NT2/D1 (cell line): ENCODE data around the gene PCDHGA12.
"Not testable (repeated sequence)": the region's sequence is repeated elsewhere in the genome, so short reads cannot be mapped to it uniquely, and the experiment has no call there.

ENCODE experiments used
- DNase-seq: peaks from one replicate; pipeline ENCODE4 v3.0.0-alpha.2; 2011; ENCODE audit warnings: low read depth, low spot score
- H3K27me3 ChIP-seq: 2 replicates; pipeline ENCODE4 v1.6.0; 2011; ENCODE audit warnings: mild to moderate bottlenecking; ENCODE audit not compliant: insufficient read length, insufficient read depth
- H3K36me3 ChIP-seq: 2 replicates; pipeline ENCODE4 v1.6.1; 2011; ENCODE audit warnings: mild to moderate bottlenecking, low read length, mixed read lengths; ENCODE audit not compliant: insufficient read depth, insufficient read length
- H3K4me1 ChIP-seq: 2 replicates; pipeline ENCODE4 v1.5.1; 2011; ENCODE audit not compliant: insufficient read depth, insufficient read length
- H3K4me3 ChIP-seq: 2 replicates; pipeline ENCODE4 v1.5.1; 2011; ENCODE audit warnings: low read depth; ENCODE audit not compliant: insufficient read length
- H3K9ac ChIP-seq: 2 replicates; pipeline ENCODE4 v1.6.0; 2011; ENCODE audit warnings: low read depth; ENCODE audit not compliant: insufficient read length
- H3K9me3 ChIP-seq: 2 replicates; pipeline ENCODE4 v1.5.1; 2011; ENCODE audit warnings: mild to moderate bottlenecking, low read length; ENCODE audit not compliant: insufficient read depth
- SUZ12 ChIP-seq: IDR thresholded peaks from 2 replicates; pipeline ENCODE4 v1.6.1; 2011; ENCODE audit not compliant: insufficient read length, insufficient read depth; ENCODE audit errors: extremely low read depth
- YY1 ChIP-seq: IDR thresholded peaks from 2 replicates; pipeline ENCODE4 v1.6.1; 2011; ENCODE audit not compliant: insufficient read length, insufficient read depth
- ZNF274 ChIP-seq: IDR thresholded peaks from 2 replicates; pipeline ENCODE4 v1.6.1; 2011; ENCODE audit warnings: mild to moderate bottlenecking, low read depth, low read length

PCDHGA12 gene

DNA sequence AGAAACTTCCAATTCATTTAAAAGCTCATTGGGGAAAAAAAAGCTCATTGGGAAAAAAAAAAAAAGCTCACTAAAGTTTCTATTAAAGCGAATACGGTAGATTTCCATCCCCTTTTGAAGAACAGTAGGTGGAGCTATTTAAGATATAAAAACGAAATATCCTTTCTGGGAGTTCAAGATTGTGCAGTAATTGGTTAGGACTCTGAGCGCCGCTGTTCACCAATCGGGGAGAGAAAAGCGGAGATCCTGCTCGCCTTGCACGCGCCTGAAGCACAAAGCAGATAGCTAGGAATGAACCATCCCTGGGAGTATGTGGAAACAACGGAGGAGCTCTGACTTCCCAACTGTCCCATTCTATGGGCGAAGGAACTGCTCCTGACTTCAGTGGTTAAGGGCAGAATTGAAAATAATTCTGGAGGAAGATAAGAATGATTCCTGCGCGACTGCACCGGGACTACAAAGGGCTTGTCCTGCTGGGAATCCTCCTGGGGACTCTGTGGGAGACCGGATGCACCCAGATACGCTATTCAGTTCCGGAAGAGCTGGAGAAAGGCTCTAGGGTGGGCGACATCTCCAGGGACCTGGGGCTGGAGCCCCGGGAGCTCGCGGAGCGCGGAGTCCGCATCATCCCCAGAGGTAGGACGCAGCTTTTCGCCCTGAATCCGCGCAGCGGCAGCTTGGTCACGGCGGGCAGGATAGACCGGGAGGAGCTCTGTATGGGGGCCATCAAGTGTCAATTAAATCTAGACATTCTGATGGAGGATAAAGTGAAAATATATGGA, at the start of gene PCDHGA12:
TSS of gene PCDHGA12 (plus strand) at position 176 of the 782 bp plus-strand sequence. CDS start at position 429, 253 bp downstream.
- no peak for DNase-seq
- Histone ChIP-seq H3K9me3 (peaks cover 28% of the 10 kb centered on the region; the same call in 1 of the 2 replicates), H3K27me3 (no peaks in the 10 kb centered on the region), H3K36me3 (peaks cover 5% of the 10 kb centered on the region), H3K9ac (no peak within 1 kb of the TSS), H3K4me3 (no peak within 1 kb of the TSS), H3K4me1 (no peaks in the 10 kb centered on the region)
- TF ChIP-seq ZNF274 (no peak), YY1 (no peak), SUZ12 (no peak)

GRCh38 chr5:141382469-141383294, 47.6 kb upstream of the PCDHGA12 start, which contains the start of gene PCDHGA7:
Gene PCDHGA7 (plus strand): TSS chr5:141382742. CDS start chr5:141382900, 158 bp downstream.
- no peak for DNase-seq
- H3K36me3 ChIP-seq, result no peaks in the 10 kb centered on the region
- H3K4me1 ChIP-seq, result no peaks in the 10 kb centered on the region
- no peak within 1 kb of the TSS for H3K9ac ChIP-seq
- no peak for TF ChIP-seq YY1
- no peak for TF ChIP-seq ZNF274
- TF ChIP-seq SUZ12, result no peak
- H3K4me3 ChIP-seq, result no peak within 1 kb of the TSS
- H3K9me3 ChIP-seq, result no peaks in the 10 kb centered on the region; the same call in 1 of the 2 replicates
- no peaks in the 10 kb centered on the region for H3K27me3 ChIP-seq

- Histone ChIP-seq H3K4me1 (no peaks in the 10 kb centered on the region), H3K4me3 (no peak overlapping the region), H3K9me3 (no peaks in the 10 kb centered on the region; the same call in 1 of the 2 replicates), H3K27me3 (no peaks in the 10 kb centered on the region), H3K36me3 (no peaks in the 10 kb centered on the region), H3K9ac (no peak overlapping the region)
- TF ChIP-seq YY1 (no peak), ZNF274 (no peak), SUZ12 (no peak)
- DNase-seq, result no peak
Measured at GRCh38 chr5:141383345-141383744, 47.0 kb upstream of the PCDHGA12 start.

DNA sequence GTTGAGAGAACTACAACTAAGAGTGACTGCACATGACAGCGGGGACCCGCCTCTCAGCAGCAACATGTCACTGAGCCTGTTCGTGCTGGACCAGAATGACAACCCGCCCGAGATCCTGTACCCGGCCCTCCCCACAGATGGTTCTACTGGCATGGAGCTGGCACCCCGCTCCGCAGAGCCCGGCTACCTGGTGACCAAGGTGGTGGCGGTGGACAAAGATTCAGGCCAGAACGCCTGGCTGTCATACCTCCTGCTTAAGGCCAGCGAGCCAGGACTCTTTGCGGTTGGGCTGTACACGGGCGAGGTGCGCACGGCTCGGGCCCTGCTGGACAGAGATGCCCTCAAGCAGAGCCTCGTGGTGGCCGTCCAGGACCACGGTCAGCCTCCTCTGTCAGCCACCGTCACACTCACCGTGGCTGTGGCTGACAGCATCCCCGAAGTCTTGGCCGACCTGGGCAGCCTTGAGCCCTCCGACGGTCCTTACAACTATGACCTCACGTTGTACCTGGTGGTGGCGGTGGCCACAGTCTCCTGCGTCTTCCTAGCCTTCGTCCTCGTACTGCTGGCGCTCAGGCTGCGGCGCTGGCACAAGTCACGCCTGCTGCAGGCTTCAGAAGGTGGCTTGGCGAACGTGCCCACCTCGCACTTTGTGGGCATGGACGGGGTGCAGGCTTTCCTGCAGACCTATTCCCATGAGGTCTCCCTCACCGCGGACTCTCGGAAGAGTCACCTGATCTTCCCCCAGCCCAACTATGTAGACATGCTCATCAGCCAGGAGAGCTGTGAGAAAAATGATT, 45.6 kb upstream of the PCDHGA12 start:
- DNase-seq, result no peak
- no peaks in the 10 kb centered on the region for H3K27me3 ChIP-seq
- H3K9me3 ChIP-seq, result no peaks in the 10 kb centered on the region; the same call in 1 of the 2 replicates
- TF ChIP-seq ZNF274, result no peak
- TF ChIP-seq YY1, result no peak
- TF ChIP-seq SUZ12, result no peak
- no peaks in the 10 kb centered on the region for H3K4me1 ChIP-seq
- H3K9ac ChIP-seq, result no peak overlapping the region
- H3K4me3 ChIP-seq, result no peak overlapping the region
- no peaks in the 10 kb centered on the region for H3K36me3 ChIP-seq

- not testable (repeated sequence) for H3K4me3 ChIP-seq, H3K9me3 ChIP-seq, H3K27me3 ChIP-seq, DNase-seq, H3K4me1 ChIP-seq, H3K36me3 ChIP-seq, H3K9ac ChIP-seq
Measured at GRCh38 chr5:141387557-141388311, 42.6 kb upstream of the PCDHGA12 start, which contains the start of gene PCDHGB4. Gene PCDHGB4 (plus strand): TSS chr5:141387698. CDS start chr5:141387885, 187 bp downstream.

- Histone ChIP-seq H3K4me3 (no peak overlapping the region), H3K9ac (no peak overlapping the region), H3K9me3 (peaks cover 10% of the 10 kb centered on the region; the same call in 1 of the 2 replicates), H3K36me3 (no peaks in the 10 kb centered on the region), H3K27me3 (no peaks in the 10 kb centered on the region), H3K4me1 (no peaks in the 10 kb centered on the region)
- TF ChIP-seq ZNF274 (no peak), YY1 (no peak), SUZ12 (no peak)
- DNase-seq, result no peak
Measured at GRCh38 chr5:141388661-141389060, 41.6 kb upstream of the PCDHGA12 start.
